ENCODE results near the gene GALNT18.

The GALNT18 gene

GRCh38 chr11:11435635-11436034 is 186.2 kb downstream of the GALNT18 start:
- no peak for DNase-seq (ENCODE audit: low read depth in 3 of 3)

- no peak for DNase-seq (ENCODE audit: low read depth in 3 of 3)
These were observed 187.8 kb downstream of the GALNT18 start for GRCh38 chr11:11433960-11434359.

GRCh38 chr11:11432621-11433319 is 189.0 kb downstream of the GALNT18 start:
- DNase-seq (ENCODE audit: low read depth in 3 of 3): no peak

- DNase-seq (ENCODE audit: low read depth in 3 of 3): no peak
These were observed 191.4 kb downstream of the GALNT18 start for GRCh38 chr11:11430431-11430830.

GRCh38 chr11:11428714-11429113 is 193.1 kb downstream of the GALNT18 start:
- no peak for DNase-seq (ENCODE audit: low read depth in 3 of 3)

- DNase-seq (ENCODE audit: low read depth in 3 of 3): no peak
These were observed 194.3 kb downstream of the GALNT18 start for GRCh38 chr11:11427542-11427941.

- no peak for DNase-seq (ENCODE audit: low read depth in 3 of 3)
These were observed 194.7 kb downstream of the GALNT18 start for GRCh38 chr11:11427140-11427539.

- DNase-seq (ENCODE audit: low read depth in 3 of 3): no peak
These were observed 195.4 kb downstream of the GALNT18 start for GRCh38 chr11:11426226-11426952.

GRCh38 chr11:11425806-11426205 is 196.0 kb downstream of the GALNT18 start:
- no peak for DNase-seq (ENCODE audit: low read depth in 3 of 3)

- DNase-seq (ENCODE audit: low read depth in 3 of 3): no peak
These were observed 197.1 kb downstream of the GALNT18 start for GRCh38 chr11:11424688-11425087.

GRCh38 chr11:11422411-11423128 is 199.2 kb downstream of the GALNT18 start:
- no peak for DNase-seq (ENCODE audit: low read depth in 3 of 3)

- no peak for DNase-seq (ENCODE audit: low read depth in 3 of 3)
These were observed 200.3 kb downstream of the GALNT18 start for GRCh38 chr11:11421509-11421908.

GRCh38 chr11:11420899-11421285 is 200.9 kb downstream of the GALNT18 start:
- no peak for DNase-seq (ENCODE audit: low read depth in 3 of 3)

- DNase-seq (ENCODE audit: low read depth in 3 of 3): no peak
These were observed 201.5 kb downstream of the GALNT18 start for GRCh38 chr11:11420191-11420898.

GRCh38 chr11:11419747-11420146 is 202.1 kb downstream of the GALNT18 start:
- no peak for DNase-seq (ENCODE audit: low read depth in 3 of 3)

- no peak for DNase-seq (ENCODE audit: low read depth in 3 of 3)
These were observed 204.9 kb downstream of the GALNT18 start for GRCh38 chr11:11416917-11417316.

GRCh38 chr11:11416502-11416901 is 205.3 kb downstream of the GALNT18 start:
- DNase-seq (ENCODE audit: low read depth in 3 of 3): no peak

- DNase-seq (ENCODE audit: low read depth in 3 of 3): no peak
These were observed 205.9 kb downstream of the GALNT18 start for GRCh38 chr11:11415901-11416300.

GRCh38 chr11:11414996-11415395 is 206.8 kb downstream of the GALNT18 start:
- DNase-seq (ENCODE audit: low read depth in 3 of 3): no peak

GRCh38 chr11:11413776-11414175 is 208.0 kb downstream of the GALNT18 start:
- DNase-seq (ENCODE audit: low read depth in 3 of 3): no peak

GRCh38 chr11:11411401-11411985 is 210.3 kb downstream of the GALNT18 start:
- no peak for DNase-seq (ENCODE audit: low read depth in 3 of 3)

- DNase-seq (ENCODE audit: low read depth in 3 of 3): no peak
These were observed 211.9 kb downstream of the GALNT18 start for GRCh38 chr11:11409901-11410300.

Data from stimulated activated CD4-positive, alpha-beta T cell treated with anti-CD3 and anti-CD28 coated beads, TNF-alpha, amount 100 ng/mL, for 4 hours (primary cell).